ENCODE results near the gene C5orf22. TPM values are rescaled to one million over a fixed set of nuclear protein-coding genes. Genes with fewer than 3 reads are reported as not detected.

C5orf22 gene
- total RNA-seq, 2 experiments from 2014 or later = 9.8 to 12.3 TPM

DNA sequence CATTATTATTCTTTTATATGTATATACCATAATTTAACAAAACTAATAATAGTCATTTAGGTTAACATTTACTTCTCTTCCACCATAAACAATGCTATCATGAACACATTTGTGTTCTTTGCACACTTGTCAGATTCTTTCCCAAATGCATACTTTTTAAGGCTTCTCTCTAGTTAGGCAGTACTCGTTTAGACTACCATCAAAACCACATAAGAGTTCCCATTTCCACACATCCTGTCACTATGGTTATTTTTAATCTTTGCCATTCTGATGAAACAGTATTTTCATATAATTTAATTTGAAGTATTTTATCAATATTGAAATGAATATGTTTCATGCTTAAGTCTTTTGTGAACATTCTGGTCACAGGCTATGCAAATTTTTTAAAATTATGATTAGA is 15.3 kb upstream of the C5orf22 start:
- H3K9me3 Mint-ChIP-seq = no peaks in the 10 kb centered on the region
- no peak overlapping the region for H3K27ac Mint-ChIP-seq
- Histone ChIP-seq H3K27ac (ENCODE audit: low read depth in 1 of 2, low read length in 2 of 2) (no peak overlapping the region), H3K4me3 (ENCODE audit: low read length) (no peak overlapping the region), H3K9me3 (ENCODE audit: control insufficient read depth in 1 of 2, insufficient read depth in 1 of 2, low read length in 2 of 2) (no peaks in the 10 kb centered on the region), H3K27me3 (ENCODE audit: control insufficient read depth in 1 of 2, insufficient read depth in 2 of 2, low read length in 2 of 2) (no peaks in the 10 kb centered on the region), H3K4me1 (ENCODE audit: insufficient read depth, low read length) (no peaks in the 10 kb centered on the region), H3K36me3 (ENCODE audit: insufficient read depth, low read length) (peaks cover 64% of the 10 kb centered on the region)
- H3K27me3 Mint-ChIP-seq = no peaks in the 10 kb centered on the region
- H3K4me1 Mint-ChIP-seq (ENCODE audit: low read depth) = peaks cover 22% of the 10 kb centered on the region
- ChIA-PET POLR2A (no interaction called here), CTCF (no interaction called here)
- H3K4me3 Mint-ChIP-seq = no peak overlapping the region
- DNase-seq (no peak), ATAC-seq (ENCODE audit: poor library complexity) (no peak)
- intact Hi-C loops (cut with DNase I, micrococcal nuclease) = no loop called here
- TF ChIP-seq, protein P1, sequence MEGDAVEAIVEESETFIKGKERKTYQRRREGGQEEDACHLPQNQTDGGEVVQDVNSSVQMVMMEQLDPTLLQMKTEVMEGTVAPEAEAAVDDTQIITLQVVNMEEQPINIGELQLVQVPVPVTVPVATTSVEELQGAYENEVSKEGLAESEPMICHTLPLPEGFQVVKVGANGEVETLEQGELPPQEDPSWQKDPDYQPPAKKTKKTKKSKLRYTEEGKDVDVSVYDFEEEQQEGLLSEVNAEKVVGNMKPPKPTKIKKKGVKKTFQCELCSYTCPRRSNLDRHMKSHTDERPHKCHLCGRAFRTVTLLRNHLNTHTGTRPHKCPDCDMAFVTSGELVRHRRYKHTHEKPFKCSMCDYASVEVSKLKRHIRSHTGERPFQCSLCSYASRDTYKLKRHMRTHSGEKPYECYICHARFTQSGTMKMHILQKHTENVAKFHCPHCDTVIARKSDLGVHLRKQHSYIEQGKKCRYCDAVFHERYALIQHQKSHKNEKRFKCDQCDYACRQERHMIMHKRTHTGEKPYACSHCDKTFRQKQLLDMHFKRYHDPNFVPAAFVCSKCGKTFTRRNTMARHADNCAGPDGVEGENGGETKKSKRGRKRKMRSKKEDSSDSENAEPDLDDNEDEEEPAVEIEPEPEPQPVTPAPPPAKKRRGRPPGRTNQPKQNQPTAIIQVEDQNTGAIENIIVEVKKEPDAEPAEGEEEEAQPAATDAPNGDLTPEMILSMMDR (IDR thresholded peaks at IDR 0.05) = no peak
- peaks cover 85% of the 10 kb centered on the region for H3K36me3 Mint-ChIP-seq (ENCODE audit: low read depth)

DNA sequence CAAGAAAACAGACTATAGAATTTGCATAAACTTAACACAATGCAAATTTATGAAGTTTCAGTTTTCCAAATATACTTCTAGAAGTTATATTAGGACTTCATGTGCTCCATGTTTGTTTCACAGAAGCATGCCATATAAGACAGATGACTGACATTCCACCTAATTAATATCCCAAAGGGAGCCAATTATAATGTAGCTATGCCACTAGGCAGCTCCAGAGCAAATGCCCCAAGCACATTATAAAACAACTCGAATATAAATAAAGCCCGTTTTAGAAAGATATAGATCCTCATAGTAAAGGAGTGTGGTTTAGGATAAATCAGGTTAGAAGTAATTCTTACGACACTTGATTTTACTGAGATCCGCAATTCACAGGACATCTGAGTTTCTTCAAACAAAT is 9.1 kb upstream of the C5orf22 start:
- Mint-ChIP-seq H3K27me3 (no peaks in the 10 kb centered on the region), H3K9me3 (no peaks in the 10 kb centered on the region), H3K36me3 (ENCODE audit: low read depth) (peaks cover 94% of the 10 kb centered on the region), H3K4me3 (no peak overlapping the region), H3K4me1 (ENCODE audit: low read depth) (peaks cover 20% of the 10 kb centered on the region), H3K27ac (no peak overlapping the region)
- H3K36me3 ChIP-seq (ENCODE audit: insufficient read depth, low read length) = peaks cover 74% of the 10 kb centered on the region
- no peak overlapping the region for H3K4me3 ChIP-seq (ENCODE audit: low read length)
- intact Hi-C loops (cut with DNase I, micrococcal nuclease) = no loop called here
- H3K27me3 ChIP-seq (ENCODE audit: control insufficient read depth in 1 of 2, insufficient read depth in 2 of 2, low read length in 2 of 2) = no peaks in the 10 kb centered on the region
- H3K9me3 ChIP-seq (ENCODE audit: control insufficient read depth in 1 of 2, insufficient read depth in 1 of 2, low read length in 2 of 2) = no peaks in the 10 kb centered on the region
- DNase-seq (no peak), ATAC-seq (ENCODE audit: poor library complexity) (no peak)
- TF ChIP-seq, protein P1 (IDR thresholded peaks at IDR 0.05) = no peak
- no peak overlapping the region for H3K27ac ChIP-seq (ENCODE audit: low read depth in 1 of 2, low read length in 2 of 2)
- no peaks in the 10 kb centered on the region for H3K4me1 ChIP-seq (ENCODE audit: insufficient read depth, low read length)
- ChIA-PET CTCF (no interaction called here), POLR2A (no interaction called here)

DNA sequence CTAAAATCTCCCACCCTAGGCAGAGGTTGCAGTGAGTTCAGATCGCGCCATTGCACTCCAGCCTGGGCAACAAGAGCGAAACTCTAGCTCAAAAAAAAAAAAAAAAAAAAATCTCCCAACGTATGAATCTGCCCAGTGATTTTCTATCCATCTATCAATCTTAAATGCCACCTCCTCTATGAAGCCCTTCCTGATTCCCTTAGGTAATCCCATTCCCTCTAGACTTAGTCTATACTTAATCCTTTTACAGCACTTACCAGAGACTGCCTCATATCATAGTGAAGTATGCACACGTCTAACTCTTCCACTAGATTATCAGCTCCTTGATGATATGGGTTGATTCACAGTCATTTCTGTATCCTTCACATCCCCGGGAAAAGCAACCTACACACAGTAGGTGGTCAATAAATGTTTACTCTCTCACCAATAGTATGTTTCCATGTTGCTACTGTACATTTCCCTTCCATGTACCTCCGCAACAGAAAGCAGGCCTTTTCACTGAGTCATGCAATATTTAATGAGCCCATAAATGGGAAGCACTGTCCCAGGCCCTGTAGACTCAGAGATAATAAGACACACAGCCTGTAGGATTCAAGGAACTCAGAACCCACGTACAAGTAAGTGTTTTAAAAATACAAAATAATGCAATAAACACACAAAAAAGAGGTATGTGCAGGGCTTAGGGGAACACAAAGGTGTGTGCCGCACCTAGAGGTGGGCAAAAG is 1.4 kb upstream of the C5orf22 start:
- ATAC-seq (ENCODE audit: poor library complexity) (no peak), DNase-seq (no peak)
- Mint-ChIP-seq H3K36me3 (ENCODE audit: low read depth) (peaks cover 80% of the 10 kb centered on the region), H3K27me3 (no peaks in the 10 kb centered on the region), H3K4me3 (peak overlapping the region; percentile 98), H3K9me3 (no peaks in the 10 kb centered on the region), H3K4me1 (ENCODE audit: low read depth) (peaks cover 72% of the 10 kb centered on the region), H3K27ac (peak overlapping the region; percentile 90)
- no peaks in the 10 kb centered on the region for H3K9me3 ChIP-seq (ENCODE audit: control insufficient read depth in 1 of 2, insufficient read depth in 1 of 2, low read length in 2 of 2)
- CTCF ChIA-PET = no interaction called here
- H3K27ac ChIP-seq (ENCODE audit: low read depth in 1 of 2, low read length in 2 of 2) = no peak overlapping the region
- H3K4me1 ChIP-seq (ENCODE audit: insufficient read depth, low read length) = peaks cover 33% of the 10 kb centered on the region
- POLR2A ChIA-PET = interaction anchor here (1.2 to 1.4 kb wide), 2 partner anchors 642 to 643 kb away, joined by 4 to 5 read pairs; partner anchors contain the start of gene GOLPH3
- no peaks in the 10 kb centered on the region for H3K27me3 ChIP-seq (ENCODE audit: control insufficient read depth in 1 of 2, insufficient read depth in 2 of 2, low read length in 2 of 2)
- H3K36me3 ChIP-seq (ENCODE audit: insufficient read depth, low read length) = peaks cover 48% of the 10 kb centered on the region
- intact Hi-C loops (cut with DNase I, micrococcal nuclease) = loop anchor here (2.0 to 10.0 kb wide), 7 partner anchors 546 to 1912 kb away; partner anchors contain the start of genes GOLPH3 (in 1 of the 2), MTMR12 (in 1 of the 2), SUB1 (in 1 of the 2) and TARS1 (in 1 of the 2)
- H3K4me3 ChIP-seq (ENCODE audit: low read length) = peak overlapping the region; percentile 83
- TF ChIP-seq, protein P1 (IDR thresholded peaks at IDR 0.05) = no peak

Data from CD4-positive, alpha-beta T cell (primary cell).